HL-60/S4 treated with phorbol 12-myristate 13-acetate at 8.2 ng/mL for 4 days and 3 days (cell line): ENCODE data around the gene KNDC1.
"Not testable (repeated sequence)": the region's sequence is repeated elsewhere in the genome, so short reads cannot be mapped to it uniquely, and the experiment has no call there.

Experiments used
- in situ Hi-C: fragments of 300-500 bp; cut with MboI; formaldehyde crosslinking; loops from 2 replicates; pipeline ENCODE4 v1.15.0; 2022; ENCODE audit warnings: low sequenced_read_pairs

Gene KNDC1

GRCh38 chr10:133161486-133162109, 1.6 kb downstream of the KNDC1 start:
- in situ Hi-C loops, result no loop called here

GRCh38 chr10:133162178-133162909, 2.3 kb downstream of the KNDC1 start:
- in situ Hi-C loops, result no loop called here

GRCh38 chr10:133162910-133163856, 3.2 kb downstream of the KNDC1 start:
- in situ Hi-C loops, result no loop called here

DNA sequence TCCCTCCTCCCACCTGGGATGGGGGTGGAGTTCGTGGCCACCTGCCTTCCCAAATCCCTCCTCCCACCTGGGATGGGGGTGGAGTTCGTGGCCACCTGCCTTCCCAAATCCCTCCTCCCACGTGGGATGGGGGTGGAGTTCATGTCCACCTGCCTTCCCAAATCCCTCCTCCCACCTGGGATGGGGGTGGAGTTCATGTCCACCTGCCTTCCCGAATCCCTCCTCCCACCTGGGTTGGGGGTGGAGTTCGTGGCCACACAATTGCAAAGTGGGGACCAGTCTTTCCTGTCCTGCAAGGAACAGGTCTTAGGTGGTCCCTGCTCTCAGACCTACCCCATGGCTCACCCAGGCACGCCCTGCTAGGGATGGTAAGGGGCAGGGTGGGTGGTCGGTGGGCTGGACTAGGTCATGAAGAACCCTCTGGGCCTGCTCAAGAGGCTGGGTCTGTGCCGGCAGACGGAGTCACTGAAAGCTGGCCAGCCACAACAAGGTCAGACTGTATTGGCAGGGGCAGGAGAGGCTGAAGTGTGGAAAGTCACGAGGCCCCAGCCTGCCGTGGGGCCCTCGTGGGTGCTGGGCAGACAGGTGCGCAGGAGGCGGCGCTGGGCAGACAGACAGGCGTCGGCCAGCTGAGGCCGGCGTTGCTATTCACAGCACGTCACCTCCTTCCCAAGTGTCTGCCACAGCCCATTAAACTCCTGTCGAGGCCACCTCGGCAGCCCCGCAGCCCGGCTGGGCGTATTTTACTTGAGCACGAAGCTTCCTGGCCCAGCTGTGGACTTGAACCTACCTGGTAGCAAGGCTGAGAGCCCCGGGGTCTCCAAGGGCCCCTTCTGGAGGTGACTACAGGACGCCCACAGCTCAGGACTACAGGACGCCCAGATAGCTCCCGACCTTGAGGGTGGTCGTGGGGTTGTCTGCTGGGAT, 4.1 kb downstream of the KNDC1 start:
- in situ Hi-C loops, result no loop called here

DNA sequence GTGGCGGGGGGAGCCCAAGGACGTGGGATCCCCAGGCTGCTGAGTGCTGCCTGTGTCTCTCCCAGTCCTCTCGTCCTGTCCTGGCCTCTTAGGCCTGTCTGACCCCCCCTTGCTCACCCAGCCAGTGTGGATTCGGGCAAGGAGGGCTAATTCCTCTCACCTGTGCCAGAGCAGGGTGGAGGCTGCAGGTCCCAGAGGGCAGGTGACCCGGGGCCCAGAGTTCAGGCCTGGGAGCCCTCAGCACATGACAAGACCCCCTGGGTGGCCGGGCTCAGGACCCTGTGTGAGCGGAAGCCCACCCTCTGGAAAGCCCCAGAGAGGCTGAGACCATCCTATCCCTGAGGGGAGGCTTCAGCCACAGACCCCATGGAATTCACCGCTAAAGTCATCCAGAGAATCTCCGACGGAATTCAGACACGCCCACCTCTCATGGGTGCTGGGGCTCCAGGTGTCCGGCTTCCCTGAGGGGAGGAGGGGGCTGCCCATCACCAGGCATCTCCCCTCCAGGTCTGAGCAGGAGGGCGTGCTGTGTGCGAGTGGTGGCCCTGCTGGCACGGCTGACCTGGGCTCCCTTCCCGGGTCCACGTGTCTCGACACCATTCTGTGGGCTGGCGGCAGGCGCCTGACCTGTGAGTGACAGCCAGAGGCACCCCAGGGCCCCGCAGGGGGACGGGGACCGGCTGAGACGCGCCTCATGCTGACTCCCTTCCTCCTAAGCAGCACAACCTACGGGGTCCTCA, 5.0 kb downstream of the KNDC1 start:
- in situ Hi-C loops, result no loop called here

DNA sequence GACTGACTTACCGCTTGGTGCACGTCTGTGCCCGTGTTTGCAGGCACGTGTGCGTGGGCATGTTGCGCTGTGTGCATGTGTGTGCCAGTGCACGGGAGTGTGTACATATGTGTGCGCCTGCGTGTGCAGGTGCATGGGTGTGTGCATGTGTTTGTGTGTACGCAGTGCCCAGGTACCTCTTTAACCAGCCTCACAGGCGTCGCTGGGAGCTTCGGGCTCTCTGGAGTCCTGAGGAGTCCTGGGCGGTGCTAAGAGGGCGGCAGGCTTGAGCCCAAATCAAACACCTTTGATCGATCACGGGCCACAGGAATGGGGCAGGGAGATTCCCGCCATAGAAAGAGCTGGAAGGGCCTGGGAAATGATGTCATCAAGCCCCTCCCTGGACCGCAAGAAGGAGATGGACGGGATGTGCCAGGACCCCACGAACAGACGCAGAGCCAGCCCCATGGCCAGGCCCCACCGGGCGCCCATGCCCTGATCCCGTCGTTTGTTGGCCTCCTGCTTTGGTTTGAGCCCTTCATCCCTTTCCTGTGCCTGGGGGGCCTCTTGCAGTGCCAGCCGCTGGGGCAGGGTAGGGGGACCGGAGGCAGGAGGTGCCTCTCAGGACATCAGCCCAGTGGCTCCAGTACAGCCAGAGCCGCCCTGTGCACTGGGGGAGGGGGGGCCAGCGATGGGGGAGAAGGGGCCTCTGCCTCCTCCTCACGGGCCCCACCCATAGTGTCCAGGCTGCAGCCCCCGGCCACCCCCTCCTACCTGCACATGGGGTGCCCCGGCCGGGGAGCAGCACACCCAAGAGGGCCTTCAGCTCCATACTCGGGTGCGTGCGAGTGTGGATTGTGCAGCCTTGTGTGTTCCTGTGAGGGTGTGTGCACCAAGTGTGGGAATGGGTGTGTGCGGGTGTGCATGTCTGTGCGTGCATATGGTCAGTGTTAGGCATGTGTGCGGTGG, 5.8 kb downstream of the KNDC1 start:
- in situ Hi-C loops, result no loop called here

GRCh38 chr10:133166504-133166827, 6.4 kb downstream of the KNDC1 start:
- in situ Hi-C loops, result no loop called here

DNA sequence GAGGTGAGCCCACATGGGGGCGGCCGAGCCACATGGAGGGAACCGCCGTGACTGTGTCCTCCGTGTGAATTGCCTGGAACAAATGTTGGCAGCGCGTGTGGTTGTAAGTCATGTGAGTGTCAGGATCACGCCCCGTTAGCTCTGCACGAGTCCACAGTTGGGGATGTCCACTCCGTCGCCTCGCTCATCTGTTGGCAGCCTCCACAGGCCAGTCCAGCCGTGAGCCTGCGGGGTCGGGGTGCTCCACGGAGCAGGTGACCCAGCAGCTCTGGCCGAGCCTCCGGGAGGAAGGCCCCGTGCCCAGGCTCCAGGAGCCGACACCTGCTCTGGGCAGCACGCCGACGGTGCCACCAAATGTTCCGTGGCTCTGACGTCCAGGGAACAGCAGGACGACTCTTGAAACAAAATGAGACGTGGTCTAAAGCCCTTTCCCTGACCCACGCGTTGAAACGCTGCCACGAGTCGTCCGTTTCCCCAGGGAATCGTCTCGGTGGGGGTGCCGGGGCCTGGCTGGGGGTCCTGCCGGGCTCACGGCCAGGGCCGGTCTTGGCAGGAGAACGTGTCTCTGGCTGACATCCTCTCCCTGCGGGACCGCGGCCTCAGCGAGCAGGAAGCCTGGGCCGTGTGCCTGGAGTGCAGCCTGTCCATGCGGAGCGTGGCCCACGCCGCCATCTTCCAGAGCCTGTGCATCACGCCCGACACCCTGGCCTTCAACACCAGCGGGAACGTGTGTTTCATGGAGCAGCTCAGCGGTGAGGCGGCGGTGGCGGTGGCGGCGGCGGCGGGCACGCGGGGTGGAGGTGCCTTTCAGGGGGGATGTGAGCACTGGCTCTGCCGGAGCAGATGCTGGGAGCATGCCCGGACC, 7.0 kb downstream of the KNDC1 start:
- in situ Hi-C loops, result no loop called here

GRCh38 chr10:133167693-133168616, 7.9 kb downstream of the KNDC1 start:
- in situ Hi-C loops, result no loop called here

- in situ Hi-C loops, result no loop called here
Measured at GRCh38 chr10:133168617-133169031, 8.6 kb downstream of the KNDC1 start.

GRCh38 chr10:133169173-133169947, 9.3 kb downstream of the KNDC1 start:
- in situ Hi-C loops, result no loop called here

GRCh38 chr10:133170092-133170491, 10.1 kb downstream of the KNDC1 start:
- in situ Hi-C loops, result no loop called here

DNA sequence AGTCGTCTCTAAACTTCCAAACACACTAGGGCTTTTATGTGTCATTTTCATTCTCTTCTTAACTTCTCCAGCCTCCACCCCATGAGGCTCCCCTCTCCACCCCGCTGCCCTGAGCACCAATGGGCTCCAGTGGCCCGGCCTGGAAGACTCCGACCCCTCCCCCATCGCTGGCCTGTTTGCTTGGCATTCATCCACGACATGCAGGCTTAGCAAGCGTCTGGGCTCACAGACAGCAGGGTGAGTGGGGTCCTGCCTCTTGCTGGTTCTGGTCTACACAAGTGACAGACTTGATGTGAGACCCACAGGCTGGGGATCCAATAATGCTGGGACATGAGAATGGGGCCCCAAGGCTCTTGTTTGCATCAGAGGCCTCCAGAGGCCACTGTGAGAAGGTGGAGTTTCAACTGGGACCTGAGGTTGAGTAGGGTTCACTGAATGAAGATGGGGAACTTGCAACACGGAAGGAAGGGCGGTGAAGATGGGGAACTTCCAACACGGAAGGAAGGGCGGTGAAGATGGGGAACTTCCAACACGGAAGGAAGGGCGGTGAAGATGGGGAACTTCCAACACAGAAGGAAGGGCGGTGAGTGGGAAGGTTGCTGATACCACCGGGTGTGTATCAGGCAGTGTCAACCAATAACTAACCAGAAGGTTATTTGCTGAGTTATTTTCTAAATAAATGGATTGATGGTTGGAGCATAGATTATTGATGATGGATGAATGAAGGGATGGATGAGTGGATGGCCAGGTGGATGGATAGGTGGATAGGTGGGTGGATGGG, 14.0 kb downstream of the KNDC1 start:
- in situ Hi-C loops, result no loop called here

DNA sequence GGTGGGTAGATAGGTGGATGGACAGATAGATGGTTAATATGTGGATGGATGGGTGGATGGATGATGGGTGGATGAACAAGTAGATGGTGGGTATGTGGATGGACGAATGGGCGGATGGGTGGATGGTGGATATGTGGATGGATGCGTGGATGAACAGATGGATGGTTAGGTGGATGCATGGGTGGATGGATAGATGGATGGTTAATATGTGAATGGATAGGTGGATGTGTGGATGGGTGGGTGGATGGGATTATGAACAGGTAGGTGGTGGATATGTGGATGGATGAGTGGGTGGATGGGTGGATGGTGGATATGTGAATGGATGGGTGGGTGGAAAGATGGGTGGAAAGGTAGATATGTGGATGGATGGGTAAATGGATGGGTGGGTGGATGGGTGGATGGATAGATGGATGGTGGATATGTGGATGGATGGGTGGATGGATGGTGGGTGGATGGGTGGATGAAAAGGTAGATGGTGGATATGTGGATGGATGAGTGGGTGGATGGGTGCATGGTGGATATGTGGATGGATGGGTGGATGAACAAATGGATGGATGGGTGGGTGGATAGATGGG, 14.8 kb downstream of the KNDC1 start:
- in situ Hi-C loops, result no loop called here

GRCh38 chr10:133175624-133176023, 15.6 kb downstream of the KNDC1 start:
- in situ Hi-C loops, result not testable (repeated sequence)
